NOMO-1 (cell line): ENCODE results near the gene CNTLN.
"Not testable (repeated sequence)": the region's sequence is repeated elsewhere in the genome, so short reads cannot be mapped to it uniquely, and the experiment has no call there.

ENCODE experiments used
- DNase-seq, 2 experiments: peaks; one replicate each; lab custom pipeline; 2025; ENCODE audit not compliant: unreplicated experiment in 2 of 2; lab: John Stamatoyannopoulos, UW

Gene CNTLN

DNA sequence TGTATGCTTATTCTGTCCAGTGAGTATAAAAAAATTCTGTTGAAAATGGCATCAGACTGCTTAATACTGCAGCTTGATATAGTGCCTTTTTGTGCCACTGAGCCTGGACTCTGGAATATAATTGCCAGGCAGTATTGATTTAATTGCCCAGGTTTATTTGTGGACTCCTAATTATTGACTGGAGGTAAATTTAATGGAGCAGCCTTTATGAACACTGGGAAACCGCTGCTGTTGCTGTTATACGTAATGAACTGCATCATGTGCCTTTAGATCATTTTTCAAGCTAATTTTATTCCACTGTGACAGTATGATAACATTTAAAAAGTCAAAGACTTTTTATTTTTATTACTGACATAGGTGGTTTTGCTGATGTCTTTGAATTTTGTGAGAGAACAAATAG, 353.8 kb downstream of the CNTLN start:
- no peak for DNase-seq

DNA sequence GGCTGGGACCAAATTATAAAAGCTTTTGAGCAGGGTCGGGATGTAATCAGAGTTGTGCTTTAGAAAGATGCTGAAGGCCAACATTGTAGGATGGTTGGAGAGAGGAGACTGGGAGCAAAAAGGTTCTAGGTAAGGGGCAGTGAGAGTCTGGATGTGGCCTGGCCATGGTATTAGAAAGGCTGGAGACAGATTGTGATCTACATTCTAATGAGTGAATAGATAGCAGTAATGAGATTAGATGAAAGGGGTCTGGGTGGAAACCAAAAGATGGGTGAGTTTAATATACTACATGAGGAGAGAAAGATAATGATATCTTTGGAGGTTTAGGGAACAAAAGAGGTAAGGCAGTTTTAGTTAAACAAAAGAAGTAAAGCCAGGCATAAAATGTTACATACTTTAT, 355.3 kb downstream of the CNTLN start:
- no peak for DNase-seq

DNA sequence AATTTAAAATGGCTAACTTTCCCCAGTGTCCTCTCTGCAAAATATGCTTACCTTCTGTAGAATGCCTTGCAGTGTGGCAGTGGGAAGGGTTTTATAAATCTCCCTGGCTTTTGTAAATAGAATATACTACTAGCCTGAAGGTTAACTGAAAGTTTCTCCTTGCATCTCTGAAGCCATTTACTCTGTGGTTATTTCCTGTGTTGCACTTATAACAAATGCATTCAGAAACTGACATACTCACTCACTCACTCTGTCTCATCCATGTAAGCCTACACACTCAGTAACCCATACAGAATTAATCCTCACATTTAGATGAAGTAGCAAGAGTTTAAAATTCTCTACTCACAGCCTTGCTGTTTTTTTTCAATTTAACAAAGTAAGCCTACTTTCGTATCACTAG, 356.9 kb downstream of the CNTLN start:
- DNase-seq = no peak

DNA sequence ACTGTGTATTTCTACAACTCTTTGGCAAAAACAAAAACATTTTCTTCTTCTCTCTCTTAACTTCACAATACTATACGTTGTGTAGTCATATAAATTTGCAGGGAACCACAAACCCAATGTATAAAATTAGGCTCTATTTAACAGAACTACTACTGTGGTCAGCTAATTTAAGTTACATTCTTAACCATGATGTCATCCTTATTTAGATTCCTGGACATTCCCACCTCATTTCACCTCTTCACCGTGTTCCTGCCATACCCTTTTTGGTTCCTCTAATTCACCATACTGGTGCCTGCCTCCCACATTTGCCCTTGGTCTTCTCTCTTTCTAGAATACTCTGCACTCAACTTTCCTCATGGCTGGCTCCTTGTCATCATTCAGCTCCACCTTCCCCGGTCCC, 368.4 kb downstream of the CNTLN start:
- DNase-seq = no peak

GRCh38 chr9:17509151-17509550, 374.3 kb downstream of the CNTLN start:
- no peak for DNase-seq

- no peak for DNase-seq
Measured at GRCh38 chr9:17509701-17510100, 374.9 kb downstream of the CNTLN start.

GRCh38 chr9:17519761-17520160, 384.9 kb downstream of the CNTLN start:
- no peak for DNase-seq

DNA sequence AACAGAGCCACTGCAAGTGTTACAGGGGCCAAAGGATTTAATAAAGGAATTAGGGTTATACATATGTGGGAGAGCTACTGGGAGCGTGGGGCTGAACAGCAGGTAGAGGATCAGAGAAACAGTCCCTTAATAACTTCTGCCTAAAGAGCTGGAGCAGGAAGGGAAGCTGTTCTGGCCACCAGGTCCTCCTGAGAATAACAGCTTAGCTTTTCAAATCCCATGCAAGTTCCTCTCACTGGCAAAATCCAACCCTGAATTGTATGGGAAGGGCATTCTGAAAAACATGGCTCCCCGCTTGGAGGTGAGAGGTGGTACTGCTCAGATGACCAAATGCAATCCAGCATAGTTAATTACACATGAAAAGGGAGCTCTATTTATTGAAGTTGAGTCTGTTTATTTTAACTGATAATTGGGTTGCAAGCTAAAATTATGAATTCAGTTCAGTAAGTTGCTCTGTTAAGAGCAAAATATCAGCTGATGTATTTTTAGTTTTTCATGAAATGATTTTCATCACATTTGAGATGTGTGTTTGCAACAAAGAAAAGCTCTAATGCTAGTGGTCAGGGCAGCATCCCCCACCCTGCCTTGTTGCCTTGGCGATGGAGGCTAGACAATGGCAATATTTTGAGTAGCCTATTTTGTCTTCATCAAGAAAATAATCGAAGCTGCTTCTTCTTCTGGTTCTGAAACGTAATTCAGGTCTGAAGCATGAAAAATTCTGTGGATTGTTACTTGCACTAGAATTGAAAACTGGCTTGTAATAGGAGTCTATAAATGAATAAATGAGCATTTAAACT, 385.6 kb downstream of the CNTLN start:
- no peak for DNase-seq

DNA sequence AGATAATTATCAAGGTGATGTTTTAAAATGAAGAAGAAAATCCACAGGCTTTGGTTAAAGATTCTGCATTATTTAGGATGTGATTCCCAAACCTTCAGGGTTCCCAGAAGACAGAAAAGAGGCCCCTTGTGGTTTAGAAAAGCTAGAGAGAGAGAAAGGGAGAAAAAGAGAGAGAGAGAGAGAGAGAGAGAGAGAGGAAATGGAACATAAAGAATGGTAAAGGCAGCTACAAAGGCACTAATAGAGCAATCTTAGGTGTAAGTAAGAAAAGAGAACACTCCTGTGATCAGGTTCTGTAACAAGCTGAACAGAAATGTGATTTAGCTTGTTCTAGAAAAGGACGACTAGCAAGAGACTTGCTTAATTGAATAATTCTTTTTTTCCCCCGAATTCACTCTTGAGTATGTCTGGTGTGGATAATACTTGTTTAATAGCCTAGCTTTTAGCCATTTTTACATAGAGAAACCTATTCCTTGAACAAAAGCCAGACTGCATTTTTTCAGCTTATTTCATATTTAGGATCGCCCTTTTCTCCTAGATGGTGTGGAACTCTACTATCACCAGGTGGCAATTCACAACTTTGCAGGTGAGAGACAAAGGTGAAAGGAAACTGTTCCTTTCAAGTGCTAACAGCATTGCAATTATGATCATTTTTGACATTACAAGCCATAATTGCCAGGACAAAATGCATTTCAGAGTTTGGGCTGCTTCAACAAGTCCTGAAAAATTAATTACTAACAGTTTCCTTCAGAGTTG, 386.4 kb downstream of the CNTLN start:
- DNase-seq = no peak

DNA sequence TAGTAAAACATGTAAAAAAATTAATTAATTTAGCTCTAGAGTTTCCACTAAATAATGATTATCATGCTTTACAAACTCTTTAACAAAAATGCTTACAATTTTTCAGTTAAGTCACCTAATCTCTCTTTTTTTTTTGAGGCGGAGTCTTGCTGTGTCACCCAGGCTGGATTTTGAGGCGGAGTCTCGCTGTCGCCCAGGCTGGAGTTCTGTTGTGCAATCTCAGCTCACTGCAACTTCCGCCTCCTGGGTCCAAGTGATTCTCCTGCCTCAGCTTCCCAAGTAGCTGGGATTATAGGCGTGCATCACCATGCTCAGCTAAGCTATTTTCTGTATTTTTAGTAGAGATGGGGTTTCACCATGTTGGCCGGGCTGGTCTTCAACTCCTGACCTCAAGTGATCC, 391.9 kb downstream of the CNTLN start:
- not testable (repeated sequence) for DNase-seq

DNA sequence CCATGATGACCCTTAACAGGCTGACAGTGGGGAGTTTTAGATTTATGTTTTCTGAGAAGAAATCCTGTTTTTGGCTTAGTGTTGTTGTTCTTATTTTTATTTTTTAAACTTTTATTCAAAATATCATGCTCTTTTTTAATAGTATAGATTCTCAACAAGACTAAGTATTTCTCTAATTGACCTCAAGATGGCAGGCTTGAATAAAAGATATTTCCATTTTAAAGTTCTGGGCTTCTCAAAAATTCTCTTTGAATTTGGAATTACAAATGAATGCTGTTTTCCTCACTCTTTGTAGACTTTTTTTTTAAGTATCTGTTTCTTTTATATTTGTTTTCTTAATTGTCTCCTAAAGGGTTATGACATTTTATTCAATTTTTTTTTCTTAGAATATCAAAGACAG, 394.0 kb downstream of the CNTLN start:
- no peak for DNase-seq

GRCh38 chr9:17531642-17532254, 396.9 kb downstream of the CNTLN start:
- peak in 1 of 2 experiments; percentile 9 for DNase-seq

GRCh38 chr9:17532461-17532860, 397.6 kb downstream of the CNTLN start:
- DNase-seq = no peak

DNA sequence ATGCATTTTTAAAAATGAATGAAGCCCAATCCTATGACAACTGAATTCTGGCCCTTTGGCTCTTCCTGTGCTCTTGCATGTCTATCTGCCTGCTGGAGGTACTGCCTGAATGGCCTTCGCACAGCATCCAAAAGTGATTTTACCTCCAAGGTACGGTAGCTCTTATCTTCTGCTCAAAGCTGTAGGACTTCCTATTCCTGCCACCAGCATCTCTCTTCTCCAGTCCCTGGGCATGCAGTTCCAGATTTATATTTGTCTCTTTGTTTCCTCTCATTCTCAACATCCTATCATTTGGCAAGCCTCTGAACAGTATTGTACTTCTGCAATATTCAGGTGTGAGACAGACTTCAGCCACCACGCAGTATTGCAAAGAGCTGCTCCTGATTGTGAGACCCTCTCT, 400.3 kb downstream of the CNTLN start:
- DNase-seq = no peak

DNA sequence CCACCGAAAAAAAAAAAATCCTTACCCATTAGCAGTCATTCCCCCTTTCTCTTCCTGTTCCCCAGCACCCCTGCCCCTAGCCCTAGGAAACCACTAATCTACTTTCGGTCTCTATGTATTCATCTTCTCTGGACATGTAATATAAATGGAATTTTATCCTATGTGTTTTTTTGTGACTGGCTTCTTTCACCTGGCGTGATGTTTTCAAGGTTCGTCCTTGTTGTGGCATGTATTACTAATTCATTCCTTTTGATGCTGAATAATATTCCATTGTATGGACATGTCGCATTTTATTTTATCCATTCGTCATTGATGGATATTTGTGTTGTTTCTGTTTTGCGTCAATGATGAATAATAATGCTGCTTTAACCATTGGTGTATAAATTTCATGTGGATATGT, 401.2 kb downstream of the CNTLN start:
- no peak for DNase-seq

DNA sequence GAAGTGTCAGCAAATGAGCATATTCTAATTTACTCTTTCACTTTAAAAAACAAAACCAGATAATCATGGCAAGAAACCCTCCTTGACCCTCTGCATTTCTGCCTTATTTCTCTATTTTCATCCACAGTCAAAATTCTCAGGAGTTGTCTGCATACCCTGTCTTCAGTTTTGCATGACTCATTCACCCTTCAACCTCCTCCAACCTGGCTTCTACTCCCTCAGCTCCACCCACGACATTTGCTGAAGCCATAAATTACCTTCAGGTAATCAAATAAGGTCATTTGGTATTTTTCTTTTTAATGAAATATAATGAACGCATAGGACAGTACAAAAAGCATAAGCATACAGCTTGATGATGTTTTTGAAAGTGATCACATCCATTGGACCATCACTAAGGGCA, 416.2 kb downstream of the CNTLN start:
- DNase-seq = no peak
